Activated CD4-positive, alpha-beta T cell treated with anti-CD3 and anti-CD28 coated beads for 48 hours (primary cell): ENCODE measurements around the gene RAB4A.

ENCODE experiments used
- DNase-seq: peaks from one replicate; pipeline ENCODE4 v3.0.0-alpha.2; 2020

Gene RAB4A

GRCh38 chr1:229270547-229271447 lies at the start of gene RAB4A:
Gene RAB4A (plus strand): TSS chr1:229271111. CDS start chr1:229271340, 229 bp downstream.
- DNase-seq, result peak; percentile 82

GRCh38 chr1:229222081-229222480 lies 48.8 kb upstream of the RAB4A start:
- DNase-seq, result no peak

- no peak for DNase-seq
Observed at GRCh38 chr1:229223498-229223897, 47.4 kb upstream of the RAB4A start.

- no peak for DNase-seq
Observed at GRCh38 chr1:229224308-229224707, 46.6 kb upstream of the RAB4A start.

GRCh38 chr1:229225331-229225782 lies 45.6 kb upstream of the RAB4A start:
- no peak for DNase-seq

GRCh38 chr1:229226796-229227195 lies 44.1 kb upstream of the RAB4A start:
- DNase-seq, result no peak

GRCh38 chr1:229227298-229227919 lies 43.5 kb upstream of the RAB4A start:
- peak; percentile 86 for DNase-seq

GRCh38 chr1:229228522-229228921 lies 42.4 kb upstream of the RAB4A start:
- DNase-seq, result no peak

GRCh38 chr1:229229137-229229720 lies 41.7 kb upstream of the RAB4A start:
- DNase-seq, result no peak

- DNase-seq, result no peak
Observed at GRCh38 chr1:229229721-229230139, 41.2 kb upstream of the RAB4A start.

- no peak for DNase-seq
Observed at GRCh38 chr1:229230140-229230892, 40.6 kb upstream of the RAB4A start.

GRCh38 chr1:229230893-229231753 lies 39.8 kb upstream of the RAB4A start:
- DNase-seq, result no peak

- DNase-seq, result no peak
Observed at GRCh38 chr1:229231754-229232119, 39.2 kb upstream of the RAB4A start.

- DNase-seq, result no peak
Observed at GRCh38 chr1:229234870-229235472, 35.9 kb upstream of the RAB4A start.

- DNase-seq, result no peak
Observed at GRCh38 chr1:229237320-229237719, 33.6 kb upstream of the RAB4A start.

- DNase-seq, result no peak
Observed at GRCh38 chr1:229238231-229238630, 32.7 kb upstream of the RAB4A start.

GRCh38 chr1:229238674-229239415 lies 32.1 kb upstream of the RAB4A start:
- no peak for DNase-seq

GRCh38 chr1:229240532-229240931 lies 30.4 kb upstream of the RAB4A start:
- no peak for DNase-seq

GRCh38 chr1:229241390-229241789 lies 29.5 kb upstream of the RAB4A start:
- no peak for DNase-seq

GRCh38 chr1:229243638-229244037 lies 27.3 kb upstream of the RAB4A start:
- DNase-seq, result no peak

GRCh38 chr1:229244091-229244490 lies 26.8 kb upstream of the RAB4A start:
- DNase-seq, result no peak
